Stimulated activated CD4-positive, alpha-beta T cell treated with anti-CD3 and anti-CD28 coated beads, Interleukin-4, amount 100 ng/mL, for 24 hours (primary cell): ENCODE measurements around the gene LAMB3.
"Not testable (repeated sequence)": the region's sequence is repeated elsewhere in the genome, so short reads cannot be mapped to it uniquely, and the experiment has no call there.

Source experiments
- DNase-seq: peaks from one replicate; pipeline ENCODE4 v3.0.0-alpha.2; 2020

Gene LAMB3

GRCh38 chr1:209652121-209652735 is at the start of gene LAMB3:
Gene LAMB3, minus strand, starts transcription at chr1:209652425. Its CDS starts 1,481 bp downstream, at chr1:209650944.
- DNase-seq, result no peak

- not testable (repeated sequence) for DNase-seq
Observed at GRCh38 chr1:209700686-209701085, 48.5 kb upstream of the LAMB3 start.

- no peak for DNase-seq
Observed at GRCh38 chr1:209697126-209697525, 44.9 kb upstream of the LAMB3 start.

- no peak for DNase-seq
Observed at GRCh38 chr1:209696673-209697072, 44.4 kb upstream of the LAMB3 start.

GRCh38 chr1:209692745-209693504 is 40.7 kb upstream of the LAMB3 start:
- peak; percentile 84 for DNase-seq

- no peak for DNase-seq
Observed at GRCh38 chr1:209692296-209692695, 40.1 kb upstream of the LAMB3 start.

- DNase-seq, result no peak
Observed at GRCh38 chr1:209691237-209691636, 39.0 kb upstream of the LAMB3 start.

GRCh38 chr1:209689477-209689876 is 37.3 kb upstream of the LAMB3 start:
- no peak for DNase-seq

GRCh38 chr1:209688746-209689234 is 36.6 kb upstream of the LAMB3 start:
- no peak for DNase-seq

- no peak for DNase-seq
Observed at GRCh38 chr1:209686322-209686721, 34.1 kb upstream of the LAMB3 start.

- DNase-seq, result peak; percentile 19
Observed at GRCh38 chr1:209685821-209686220, 33.6 kb upstream of the LAMB3 start.

- DNase-seq, result no peak
Observed at GRCh38 chr1:209678981-209679539, 26.8 kb upstream of the LAMB3 start.

GRCh38 chr1:209675565-209676154 is 23.4 kb upstream of the LAMB3 start:
- no peak for DNase-seq

GRCh38 chr1:209674957-209675564 is 22.8 kb upstream of the LAMB3 start, which contains the start of gene G0S2:
Gene G0S2, plus strand, starts transcription at chr1:209675412. Its CDS starts 273 bp downstream, at chr1:209675685.
- DNase-seq, result peak; percentile 41

- DNase-seq, result no peak
Observed at GRCh38 chr1:209673631-209674417, 21.6 kb upstream of the LAMB3 start.

GRCh38 chr1:209672705-209673630 is 20.7 kb upstream of the LAMB3 start:
- DNase-seq, result peak; percentile 43

GRCh38 chr1:209670441-209671082 is 18.3 kb upstream of the LAMB3 start:
- DNase-seq, result no peak

- DNase-seq, result no peak
Observed at GRCh38 chr1:209667708-209668107, 15.5 kb upstream of the LAMB3 start.

GRCh38 chr1:209667103-209667502 is 14.9 kb upstream of the LAMB3 start:
- DNase-seq, result no peak

- no peak for DNase-seq
Observed at GRCh38 chr1:209662879-209663327, 10.7 kb upstream of the LAMB3 start.
